K562 (cell line): ENCODE results near the gene GAD1.

Experiments used
- ATF1 ChIP-seq, 2 experiments: fragments of 450-650 bp in 1 of 2; IDR thresholded peaks; 2 replicates each; pipeline ENCODE4 v1.6.1; 2016; ENCODE audit warnings: missing compliant biosample characterization in 1 of 2, missing genetic modification characterization in 1 of 2
- EP300 ChIP-seq: IDR thresholded peaks from 2 replicates; pipeline ENCODE4 v1.6.1; 2012; ENCODE audit warnings: low read length, improper control_type of control experiment
- MTA3 ChIP-seq: fragments of 450-650 bp; formaldehyde crosslinking; IDR thresholded peaks from 2 replicates; pipeline ENCODE4 v1.6.1; 2017; ENCODE audit warnings: mild to moderate bottlenecking, borderline replicate concordance
- POLR2AphosphoS5 ChIP-seq: IDR thresholded peaks from 2 replicates; pipeline ENCODE4 v1.6.1; 2011; ENCODE audit warnings: mild to moderate bottlenecking, low read depth, low read length, moderate library complexity; ENCODE audit not compliant: control insufficient read depth, insufficient read depth
- SMARCA4 ChIP-seq: fragments of 450-650 bp; IDR thresholded peaks from 2 replicates; pipeline ENCODE4 v1.6.1; 2016
- ZNF212 ChIP-seq: fragments of 450-650 bp; formaldehyde crosslinking; IDR thresholded peaks from 2 replicates; pipeline ENCODE4 v1.4.0; 2020; ENCODE audit warnings: mild to moderate bottlenecking
- ZNF408 ChIP-seq: fragments of 250-450 bp; sonication (Bioruptor Pico); IDR thresholded peaks from 2 replicates; pipeline ENCODE4 v1.4.0; 2020; ENCODE audit warnings: low read depth, mild to moderate bottlenecking, moderate library complexity
- TF ChIP-seq, protein P1 (sequence below): fragments of 450-650 bp; formaldehyde crosslinking; IDR thresholded peaks from 2 replicates; pipeline ENCODE4 v1.4.0; 2020; ENCODE audit warnings: mild to moderate bottlenecking, mixed read lengths
- TF ChIP-seq, protein P2 (sequence below), 3 experiments: IDR thresholded peaks in 2 of 3; conservative IDR thresholded peaks in 1 of 3; 2 replicates each; pipeline ENCODE4 v1.5.1; 2011 to 2012; ENCODE audit warnings: low read length in 3 of 3, mild to moderate bottlenecking in 3 of 3, control low read depth in 2 of 3, improper control_type of control experiment in 1 of 3, inconsistent platforms in 1 of 3, low read depth in 1 of 3, mixed read lengths in 1 of 3, moderate library complexity in 1 of 3; ENCODE audit not compliant: insufficient read depth in 2 of 3
- TF ChIP-seq, protein P3 (sequence below): sonication (generic); formaldehyde crosslinking; IDR thresholded peaks from 2 replicates; pipeline ENCODE4 v1.8.0; 2022; ENCODE audit warnings: mild to moderate bottlenecking, missing genetic modification reagents
- TF ChIP-seq, protein P4 (sequence below): fragments of 150-350 bp; conservative IDR thresholded peaks from 2 replicates; pipeline ENCODE4 v1.6.1; 2014; ENCODE audit warnings: low read length
- TF ChIP-seq, protein P5 (sequence below): IDR thresholded peaks from 2 replicates; pipeline ENCODE4 v1.6.1; 2014; ENCODE audit warnings: antibody characterized with exemption

DNA sequence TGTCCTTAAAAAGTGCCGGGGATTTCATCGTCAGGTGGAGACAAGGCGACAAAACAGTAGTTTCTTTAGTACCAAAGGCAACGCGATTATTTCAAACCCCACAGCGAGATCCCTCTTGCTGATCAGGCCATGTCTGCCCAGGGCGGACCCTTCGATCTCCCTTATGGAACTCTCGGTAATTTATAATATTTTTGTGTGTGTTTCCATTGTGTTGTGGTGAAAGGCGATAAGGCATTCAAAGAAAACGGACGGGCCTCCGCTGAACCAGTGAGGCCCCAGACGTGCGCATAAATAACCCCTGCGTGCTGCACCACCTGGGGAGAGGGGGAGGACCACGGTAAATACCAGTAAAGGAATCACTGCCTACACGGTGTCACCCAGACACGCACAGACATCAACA is 1.4 kb upstream of the GAD1 start:
- TF ChIP-seq POLR2AphosphoS5, result no peak
- no peak for TF ChIP-seq SMARCA4
- TF ChIP-seq ZNF212 (CRISPR knock-in tag), result no peak
- TF ChIP-seq, protein P1, sequence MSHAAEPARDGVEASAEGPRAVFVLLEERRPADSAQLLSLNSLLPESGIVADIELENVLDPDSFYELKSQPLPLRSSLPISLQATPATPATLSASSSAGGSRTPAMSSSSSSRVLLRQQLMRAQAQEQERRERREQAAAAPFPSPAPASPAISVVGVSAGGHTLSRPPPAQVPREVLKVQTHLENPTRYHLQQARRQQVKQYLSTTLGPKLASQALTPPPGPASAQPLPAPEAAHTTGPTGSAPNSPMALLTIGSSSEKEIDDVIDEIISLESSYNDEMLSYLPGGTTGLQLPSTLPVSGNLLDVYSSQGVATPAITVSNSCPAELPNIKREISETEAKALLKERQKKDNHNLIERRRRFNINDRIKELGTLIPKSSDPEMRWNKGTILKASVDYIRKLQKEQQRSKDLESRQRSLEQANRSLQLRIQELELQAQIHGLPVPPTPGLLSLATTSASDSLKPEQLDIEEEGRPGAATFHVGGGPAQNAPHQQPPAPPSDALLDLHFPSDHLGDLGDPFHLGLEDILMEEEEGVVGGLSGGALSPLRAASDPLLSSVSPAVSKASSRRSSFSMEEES (CRISPR knock-in tag), result no peak
- no peak for TF ChIP-seq ATF1 (CRISPR knock-in tag; IDR thresholded peaks at IDR 0.05)
- TF ChIP-seq ATF1 (tag; IDR thresholded peaks at IDR 0.05), result no peak
- TF ChIP-seq ZNF408 (CRISPR knock-in tag), result no peak
- TF ChIP-seq, protein P2, sequence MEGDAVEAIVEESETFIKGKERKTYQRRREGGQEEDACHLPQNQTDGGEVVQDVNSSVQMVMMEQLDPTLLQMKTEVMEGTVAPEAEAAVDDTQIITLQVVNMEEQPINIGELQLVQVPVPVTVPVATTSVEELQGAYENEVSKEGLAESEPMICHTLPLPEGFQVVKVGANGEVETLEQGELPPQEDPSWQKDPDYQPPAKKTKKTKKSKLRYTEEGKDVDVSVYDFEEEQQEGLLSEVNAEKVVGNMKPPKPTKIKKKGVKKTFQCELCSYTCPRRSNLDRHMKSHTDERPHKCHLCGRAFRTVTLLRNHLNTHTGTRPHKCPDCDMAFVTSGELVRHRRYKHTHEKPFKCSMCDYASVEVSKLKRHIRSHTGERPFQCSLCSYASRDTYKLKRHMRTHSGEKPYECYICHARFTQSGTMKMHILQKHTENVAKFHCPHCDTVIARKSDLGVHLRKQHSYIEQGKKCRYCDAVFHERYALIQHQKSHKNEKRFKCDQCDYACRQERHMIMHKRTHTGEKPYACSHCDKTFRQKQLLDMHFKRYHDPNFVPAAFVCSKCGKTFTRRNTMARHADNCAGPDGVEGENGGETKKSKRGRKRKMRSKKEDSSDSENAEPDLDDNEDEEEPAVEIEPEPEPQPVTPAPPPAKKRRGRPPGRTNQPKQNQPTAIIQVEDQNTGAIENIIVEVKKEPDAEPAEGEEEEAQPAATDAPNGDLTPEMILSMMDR (IDR thresholded peaks at IDR 0.05 in 2 of 3, conservative IDR thresholded peaks at IDR 0.05 in 1 of 3; ENCODE audit: insufficient read depth in 2 of 3, low read depth in 1 of 3, low read length in 3 of 3), result no peak
- TF ChIP-seq, protein P3, sequence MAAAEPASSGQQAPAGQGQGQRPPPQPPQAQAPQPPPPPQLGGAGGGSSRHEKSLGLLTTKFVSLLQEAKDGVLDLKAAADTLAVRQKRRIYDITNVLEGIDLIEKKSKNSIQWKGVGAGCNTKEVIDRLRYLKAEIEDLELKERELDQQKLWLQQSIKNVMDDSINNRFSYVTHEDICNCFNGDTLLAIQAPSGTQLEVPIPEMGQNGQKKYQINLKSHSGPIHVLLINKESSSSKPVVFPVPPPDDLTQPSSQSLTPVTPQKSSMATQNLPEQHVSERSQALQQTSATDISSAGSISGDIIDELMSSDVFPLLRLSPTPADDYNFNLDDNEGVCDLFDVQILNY (CRISPR knock-in tag), result no peak
- no peak for TF ChIP-seq EP300
- TF ChIP-seq, protein P4, sequence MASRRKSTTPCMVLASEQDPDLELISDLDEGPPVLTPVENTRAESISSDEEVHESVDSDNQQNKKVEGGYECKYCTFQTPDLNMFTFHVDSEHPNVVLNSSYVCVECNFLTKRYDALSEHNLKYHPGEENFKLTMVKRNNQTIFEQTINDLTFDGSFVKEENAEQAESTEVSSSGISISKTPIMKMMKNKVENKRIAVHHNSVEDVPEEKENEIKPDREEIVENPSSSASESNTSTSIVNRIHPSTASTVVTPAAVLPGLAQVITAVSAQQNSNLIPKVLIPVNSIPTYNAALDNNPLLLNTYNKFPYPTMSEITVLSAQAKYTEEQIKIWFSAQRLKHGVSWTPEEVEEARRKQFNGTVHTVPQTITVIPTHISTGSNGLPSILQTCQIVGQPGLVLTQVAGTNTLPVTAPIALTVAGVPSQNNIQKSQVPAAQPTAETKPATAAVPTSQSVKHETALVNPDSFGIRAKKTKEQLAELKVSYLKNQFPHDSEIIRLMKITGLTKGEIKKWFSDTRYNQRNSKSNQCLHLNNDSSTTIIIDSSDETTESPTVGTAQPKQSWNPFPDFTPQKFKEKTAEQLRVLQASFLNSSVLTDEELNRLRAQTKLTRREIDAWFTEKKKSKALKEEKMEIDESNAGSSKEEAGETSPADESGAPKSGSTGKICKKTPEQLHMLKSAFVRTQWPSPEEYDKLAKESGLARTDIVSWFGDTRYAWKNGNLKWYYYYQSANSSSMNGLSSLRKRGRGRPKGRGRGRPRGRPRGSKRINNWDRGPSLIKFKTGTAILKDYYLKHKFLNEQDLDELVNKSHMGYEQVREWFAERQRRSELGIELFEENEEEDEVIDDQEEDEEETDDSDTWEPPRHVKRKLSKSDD, result no peak
- TF ChIP-seq, protein P5, sequence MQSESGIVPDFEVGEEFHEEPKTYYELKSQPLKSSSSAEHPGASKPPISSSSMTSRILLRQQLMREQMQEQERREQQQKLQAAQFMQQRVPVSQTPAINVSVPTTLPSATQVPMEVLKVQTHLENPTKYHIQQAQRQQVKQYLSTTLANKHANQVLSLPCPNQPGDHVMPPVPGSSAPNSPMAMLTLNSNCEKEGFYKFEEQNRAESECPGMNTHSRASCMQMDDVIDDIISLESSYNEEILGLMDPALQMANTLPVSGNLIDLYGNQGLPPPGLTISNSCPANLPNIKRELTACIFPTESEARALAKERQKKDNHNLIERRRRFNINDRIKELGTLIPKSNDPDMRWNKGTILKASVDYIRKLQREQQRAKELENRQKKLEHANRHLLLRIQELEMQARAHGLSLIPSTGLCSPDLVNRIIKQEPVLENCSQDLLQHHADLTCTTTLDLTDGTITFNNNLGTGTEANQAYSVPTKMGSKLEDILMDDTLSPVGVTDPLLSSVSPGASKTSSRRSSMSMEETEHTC, result no peak
- TF ChIP-seq MTA3, result no peak
